Astrocyte (in vitro differentiated cells and primary cell): Measurements from ENCODE around the gene BRAP. TPM values are rescaled to one million over a fixed set of nuclear protein-coding genes. Genes with fewer than 3 reads are reported as not detected.

Source experiments
- DNase-seq: peaks from one replicate; pipeline ENCODE4 v3.0.0-alpha.2; 2010; ENCODE audit warnings: low read depth
- FAIRE-seq: peaks from 2 replicates; lab custom pipeline; 2011; peaks lifted over from hg19 to GRCh38; lab: Jason Lieb, UNC
- H2AFZ ChIP-seq: 2 replicates; pipeline ENCODE4 v1.6.0; 2012; ENCODE audit warnings: low read depth, low read length, inconsistent platforms
- H3K27ac ChIP-seq: 2 replicates; pipeline ENCODE4 v1.5.1; 2011; ENCODE audit warnings: low read depth, low read length, inconsistent platforms
- H3K27me3 ChIP-seq: 2 replicates; pipeline ENCODE4 v1.6.0; 2011; ENCODE audit warnings: low read length, inconsistent platforms; ENCODE audit not compliant: insufficient read depth
- H3K36me3 ChIP-seq: 2 replicates; pipeline ENCODE4 v1.5.1; 2011; ENCODE audit warnings: low read length, inconsistent platforms; ENCODE audit not compliant: insufficient read depth
- H3K4me1 ChIP-seq: 2 replicates; pipeline ENCODE4 v1.5.1; 2011; ENCODE audit warnings: low read length, inconsistent platforms; ENCODE audit not compliant: insufficient read depth
- H3K4me2 ChIP-seq: 2 replicates; pipeline ENCODE4 v1.6.0; 2012; ENCODE audit warnings: low read length, inconsistent platforms
- H3K4me3 ChIP-seq: 2 replicates; pipeline ENCODE4 v1.5.1; 2011; ENCODE audit warnings: low read depth, mild to moderate bottlenecking, low read length, inconsistent platforms; ENCODE audit not compliant: insufficient read depth
- H3K79me2 ChIP-seq: 2 replicates; pipeline ENCODE4 v1.6.0; 2012; ENCODE audit warnings: mild to moderate bottlenecking, low read length, inconsistent platforms; ENCODE audit not compliant: insufficient read depth
- H3K9ac ChIP-seq: 2 replicates; pipeline ENCODE4 v1.6.0; 2012; ENCODE audit warnings: mild to moderate bottlenecking, low read length, inconsistent platforms
- H3K9me3 ChIP-seq: 2 replicates; pipeline ENCODE4 v1.5.1; 2012; ENCODE audit warnings: low read depth, mild to moderate bottlenecking, low read length, inconsistent platforms; ENCODE audit not compliant: insufficient read depth
- H4K20me1 ChIP-seq: 2 replicates; pipeline ENCODE4 v1.6.0; 2012; ENCODE audit warnings: low read length, inconsistent platforms; ENCODE audit not compliant: insufficient read depth
- H3K27ac Mint-ChIP-seq: one replicate; pipeline ENCODE4 v1.8.0; 2021; ENCODE audit warnings: mild to moderate bottlenecking, mixed read lengths; ENCODE audit not compliant: unreplicated experiment
- H3K27me3 Mint-ChIP-seq: one replicate; pipeline ENCODE4 v1.8.0; 2021; ENCODE audit warnings: low read depth, mixed read lengths; ENCODE audit not compliant: unreplicated experiment
- H3K36me3 Mint-ChIP-seq: one replicate; pipeline ENCODE4 v1.8.0; 2021; ENCODE audit warnings: low read depth, mixed read lengths; ENCODE audit not compliant: unreplicated experiment
- H3K4me1 Mint-ChIP-seq: one replicate; pipeline ENCODE4 v1.8.0; 2021; ENCODE audit warnings: low read depth, mixed read lengths; ENCODE audit not compliant: unreplicated experiment
- H3K4me3 Mint-ChIP-seq: one replicate; pipeline ENCODE4 v1.8.0; 2021; ENCODE audit warnings: mild to moderate bottlenecking, moderate library complexity, mixed read lengths; ENCODE audit not compliant: unreplicated experiment
- H3K9me3 Mint-ChIP-seq: one replicate; pipeline ENCODE4 v1.8.0; 2021; ENCODE audit warnings: mild to moderate bottlenecking, mixed read lengths; ENCODE audit not compliant: unreplicated experiment
- CTCF ChIP-seq: IDR thresholded peaks from 2 replicates; pipeline ENCODE4 v1.5.1; 2011; ENCODE audit warnings: low read depth, mild to moderate bottlenecking, inconsistent platforms, low read length, moderate library complexity; ENCODE audit not compliant: insufficient read depth
- EZH2 ChIP-seq: IDR thresholded peaks from 2 replicates; pipeline ENCODE4 v1.6.1; 2012; ENCODE audit warnings: mild to moderate bottlenecking, low read length, inconsistent platforms; ENCODE audit not compliant: insufficient read depth
- total RNA-seq: library from RNA; stranded (reverse); gene quantifications from 2 replicates; pipeline ENCODE4 v1.2.1, GENCODE V29; 2021

BRAP gene
- total RNA-seq, 1 donor from 2014 or later = 24.8 TPM

- DNase-seq = no peak
- no peak overlapping the region for H3K27ac Mint-ChIP-seq
- H3K4me1 ChIP-seq = no peaks in the 10 kb centered on the region
Measured at GRCh38 chr12:111673503-111673902, 12.3 kb downstream of the BRAP start.

DNA sequence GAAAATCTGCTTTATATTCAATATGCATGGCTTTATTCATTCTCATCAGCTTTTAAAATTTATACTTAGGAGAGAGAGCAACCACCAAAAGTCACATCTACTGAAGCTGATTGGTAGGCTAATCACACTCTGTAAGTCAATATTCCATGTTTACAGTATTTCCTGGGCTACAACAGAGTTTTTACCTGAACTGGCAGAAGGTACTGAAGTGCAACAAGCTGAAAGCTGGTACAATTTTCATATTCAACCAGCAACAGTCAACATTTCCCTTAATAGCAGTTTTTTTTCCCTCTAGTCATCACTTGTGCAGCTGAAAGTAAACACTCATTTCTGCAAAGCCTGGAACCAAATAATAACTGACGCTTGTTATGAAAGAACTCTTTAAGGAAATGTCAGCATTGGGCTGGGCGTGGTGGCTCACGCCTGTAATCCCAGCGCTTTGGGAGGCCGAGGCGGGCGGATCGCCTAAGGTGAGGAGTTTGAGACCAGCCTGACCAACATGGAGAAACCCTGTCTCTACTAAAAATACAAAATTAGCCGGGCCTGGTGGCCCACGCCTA, 12.9 kb downstream of the BRAP start:
- TF ChIP-seq EZH2 (no peak), CTCF (no peak)
- no peak overlapping the region for H3K27ac ChIP-seq
- H3K36me3 Mint-ChIP-seq = peaks cover 3% of the 10 kb centered on the region
- H3K4me2 ChIP-seq = no peak overlapping the region
- H3K4me3 ChIP-seq = no peak overlapping the region
- H3K4me3 Mint-ChIP-seq = no peak overlapping the region
- no peaks in the 10 kb centered on the region for H3K9me3 Mint-ChIP-seq
- no peaks in the 10 kb centered on the region for H3K79me2 ChIP-seq
- H3K27me3 Mint-ChIP-seq = no peaks in the 10 kb centered on the region
- no peak overlapping the region for H3K27ac Mint-ChIP-seq
- no peaks in the 10 kb centered on the region for H3K9me3 ChIP-seq
- H3K36me3 ChIP-seq = peaks cover 30% of the 10 kb centered on the region
- H3K4me1 ChIP-seq = no peaks in the 10 kb centered on the region
- H4K20me1 ChIP-seq = peaks cover 36% of the 10 kb centered on the region
- DNase-seq (no peak), FAIRE-seq (no peak)
- no peak overlapping the region for H3K9ac ChIP-seq
- H3K4me1 Mint-ChIP-seq = no peaks in the 10 kb centered on the region
- H2AFZ ChIP-seq = no peak overlapping the region
- H3K27me3 ChIP-seq = no peaks in the 10 kb centered on the region

More at GRCh38 chr12:111673503-111673902, 12.3 kb downstream of the BRAP start:
- peaks cover 36% of the 10 kb centered on the region for H4K20me1 ChIP-seq
- H3K79me2 ChIP-seq = no peaks in the 10 kb centered on the region
- Mint-ChIP-seq H3K4me1 (no peaks in the 10 kb centered on the region), H3K4me3 (no peak overlapping the region), H3K9me3 (no peaks in the 10 kb centered on the region), H3K36me3 (peaks cover 3% of the 10 kb centered on the region), H3K27me3 (no peaks in the 10 kb centered on the region)
- H3K4me2 ChIP-seq = no peak overlapping the region
- no peak overlapping the region for H2AFZ ChIP-seq
- no peak overlapping the region for H3K4me3 ChIP-seq
- H3K27me3 ChIP-seq = no peaks in the 10 kb centered on the region
- H3K9ac ChIP-seq = no peak overlapping the region
- no peak overlapping the region for H3K27ac ChIP-seq
- TF ChIP-seq EZH2 (no peak), CTCF (peak; percentile 27)
- FAIRE-seq = no peak
- H3K36me3 ChIP-seq = peaks cover 30% of the 10 kb centered on the region
- no peaks in the 10 kb centered on the region for H3K9me3 ChIP-seq
